ENCODE results near the gene VPS16. TPM values are rescaled to one million over a fixed set of nuclear protein-coding genes. Genes with fewer than 3 reads are reported as not detected.

Gene VPS16
- total RNA-seq, 1 donor from 2014 or later: 35.8 TPM

DNA sequence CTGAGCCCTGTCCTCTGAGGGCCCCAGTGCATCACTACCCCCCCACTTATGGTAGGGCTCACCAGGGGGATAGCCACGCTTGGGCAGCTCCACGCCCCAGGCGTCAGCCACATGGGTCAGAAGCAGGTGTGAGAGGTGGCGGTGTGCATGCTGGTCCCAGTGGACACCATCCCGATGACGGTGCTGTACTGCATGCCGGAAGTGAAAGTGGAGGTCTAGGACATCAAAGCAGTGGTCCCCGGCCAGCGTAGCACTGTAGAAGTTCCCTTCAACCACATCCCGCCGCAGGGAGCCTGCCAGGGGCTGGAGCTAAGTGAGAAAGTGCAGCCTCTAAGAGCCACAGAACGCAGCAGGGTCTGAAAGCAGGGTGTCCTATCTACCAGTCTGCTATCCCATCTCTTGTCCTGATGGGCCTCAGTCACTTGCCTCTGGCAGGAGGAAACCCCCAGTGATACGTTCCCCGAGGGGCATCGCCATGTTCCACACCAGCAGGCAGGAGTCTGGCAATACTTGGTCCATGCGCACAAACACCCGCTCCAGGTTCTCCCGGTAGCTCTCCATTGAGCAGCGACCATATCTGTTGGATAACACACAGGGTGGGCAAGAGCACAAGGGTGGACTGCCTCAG lies 2.3 kb upstream of the VPS16 start:
- peaks cover 20% of the 10 kb centered on the region for H3K4me1 ChIP-seq
- H3K9me3 ChIP-seq: no peaks in the 10 kb centered on the region
- H3K27ac ChIP-seq: no peak overlapping the region
- H3K4me3 ChIP-seq: no peak overlapping the region
- H3K36me3 ChIP-seq: peaks cover 16% of the 10 kb centered on the region
- ATAC-seq (no peak), DNase-seq (no peak)
- no peaks in the 10 kb centered on the region for H3K27me3 ChIP-seq (ENCODE audit: low read depth)
- TF ChIP-seq CTCF (IDR thresholded peaks at IDR 0.05): no peak
- intact Hi-C loops (cut with DNase I): no loop called here

GRCh38 chr20:2838847-2839671 lies 1.5 kb upstream of the VPS16 start:
- peak overlapping the region; percentile 98 for H3K4me3 ChIP-seq
- no peak for TF ChIP-seq CTCF (IDR thresholded peaks at IDR 0.05)
- no peak for DNase-seq
- H3K36me3 ChIP-seq: peaks cover 16% of the 10 kb centered on the region
- H3K27ac ChIP-seq: no peak overlapping the region
- intact Hi-C loops (cut with DNase I): no loop called here
- H3K9me3 ChIP-seq: no peaks in the 10 kb centered on the region
- no peak for ATAC-seq
- H3K4me1 ChIP-seq: peaks cover 20% of the 10 kb centered on the region
- H3K27me3 ChIP-seq (ENCODE audit: low read depth): no peaks in the 10 kb centered on the region

DNA sequence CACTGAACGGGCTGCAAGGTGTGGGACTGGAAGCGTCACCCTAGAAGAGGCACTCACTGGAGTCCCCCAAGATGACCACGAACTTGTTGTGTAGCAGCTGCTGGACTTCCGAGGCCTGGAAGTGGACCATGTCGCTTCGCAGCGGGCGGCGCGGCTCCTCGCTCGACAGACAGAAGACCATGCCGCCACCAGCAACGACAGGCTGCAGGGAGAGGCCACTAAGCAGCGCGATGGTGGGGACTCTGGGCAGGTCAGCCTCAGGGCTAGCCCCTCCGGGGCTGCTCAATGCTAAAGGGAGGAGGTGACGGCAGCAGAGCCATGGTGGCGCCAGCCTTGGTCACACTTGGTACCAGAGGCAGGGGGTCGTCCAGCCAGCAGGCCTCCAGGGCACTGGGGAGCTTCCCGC lies 810 bp upstream of the VPS16 start:
- Histone ChIP-seq H3K9me3 (no peaks in the 10 kb centered on the region), H3K4me3 (peak overlapping the region; percentile 98), H3K27ac (peak overlapping the region; percentile 96), H3K27me3 (ENCODE audit: low read depth) (no peaks in the 10 kb centered on the region), H3K36me3 (peaks cover 16% of the 10 kb centered on the region), H3K4me1 (peaks cover 20% of the 10 kb centered on the region)
- ATAC-seq: no peak
- no peak for TF ChIP-seq CTCF (IDR thresholded peaks at IDR 0.05)
- no peak for DNase-seq
- intact Hi-C loops (cut with DNase I): no loop called here

DNA sequence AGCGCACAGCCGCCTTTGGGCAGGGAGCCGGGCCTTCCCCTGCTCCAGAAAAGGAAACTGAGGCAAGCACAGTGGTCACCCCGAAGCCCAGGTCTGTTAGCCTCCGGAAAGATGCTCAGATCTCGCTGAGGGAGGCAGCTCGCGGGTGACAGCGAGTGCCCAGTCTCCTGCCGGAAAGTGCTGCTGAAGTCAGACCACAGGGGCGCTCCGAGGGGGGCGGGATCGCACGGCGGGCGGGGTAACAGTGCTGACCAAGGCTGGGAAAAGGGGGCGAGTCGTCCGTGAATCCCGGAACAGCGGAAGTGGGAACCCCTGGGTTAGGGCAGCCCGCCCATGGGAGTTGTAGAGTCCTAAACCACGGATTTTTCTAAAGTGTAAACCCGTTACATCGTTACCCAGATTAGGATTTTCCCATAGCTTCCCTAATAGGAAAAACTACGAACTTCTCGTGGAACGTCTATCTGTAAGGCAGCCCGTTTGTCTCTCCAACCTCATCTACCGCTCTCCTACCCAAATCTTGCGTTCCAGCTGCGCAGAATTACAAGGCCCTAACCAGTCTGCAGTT lies 504 bp downstream of the VPS16 start:
- ATAC-seq: peak; percentile 69 to 76
- intact Hi-C loops (cut with DNase I): no loop called here
- no peak for TF ChIP-seq CTCF (IDR thresholded peaks at IDR 0.05)

DNA sequence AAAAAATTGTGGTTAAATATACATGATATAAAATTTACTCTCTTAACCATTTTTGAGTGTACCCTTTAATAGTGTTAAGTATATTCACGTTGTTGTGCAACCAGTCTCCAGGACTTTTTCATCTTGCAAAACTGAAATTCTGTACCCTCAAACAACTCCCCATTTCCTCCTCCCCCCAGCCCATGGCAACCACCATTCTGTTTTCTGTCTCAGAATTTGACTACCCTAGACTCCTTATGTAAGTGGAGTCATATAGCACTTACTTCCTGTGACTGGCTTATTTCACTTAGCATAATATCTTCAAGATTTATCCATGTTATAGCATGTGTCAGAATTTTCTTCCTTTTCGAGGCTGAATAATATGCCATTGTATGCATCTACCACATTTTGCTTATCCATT lies 5.1 kb downstream of the VPS16 start:
- DNase-seq (no peak), ATAC-seq (no peak)
- H3K27me3 ChIP-seq (ENCODE audit: low read depth): no peaks in the 10 kb centered on the region
- intact Hi-C loops (cut with DNase I): no loop called here
- H3K4me1 ChIP-seq: peaks cover 11% of the 10 kb centered on the region
- H3K9me3 ChIP-seq: no peaks in the 10 kb centered on the region
- TF ChIP-seq CTCF (IDR thresholded peaks at IDR 0.05): no peak
- H3K4me3 ChIP-seq: no peak overlapping the region
- H3K36me3 ChIP-seq: peaks cover 5% of the 10 kb centered on the region
- no peak overlapping the region for H3K27ac ChIP-seq

More for the DNA sequence above, 504 bp downstream of the VPS16 start:
- Histone ChIP-seq H3K36me3 (peaks cover 11% of the 10 kb centered on the region), H3K27me3 (ENCODE audit: low read depth) (no peaks in the 10 kb centered on the region), H3K4me3 (peak overlapping the region; percentile 98), H3K4me1 (peaks cover 20% of the 10 kb centered on the region), H3K9me3 (no peaks in the 10 kb centered on the region), H3K27ac (peak overlapping the region; percentile 96)
- DNase-seq: peak; percentile 74

Measured in lower lobe of right lung (tissue), 2 donors.